GM15510 (cell line): Measurements from ENCODE around the gene IQSEC2.

ENCODE experiments used
- POLR2A ChIP-seq: IDR thresholded peaks from 3 replicates; pipeline ENCODE4 v1.6.1; 2011; ENCODE audit warnings: borderline replicate concordance; ENCODE audit not compliant: insufficient read length; ENCODE audit errors: extremely low read depth

IQSEC2 gene

GRCh38 chrX:53312946-53313727 is 31.8 kb upstream of the IQSEC2 start:
- TF ChIP-seq POLR2A: no peak

- TF ChIP-seq POLR2A: no peak
Observed at GRCh38 chrX:53309837-53310236, 28.5 kb upstream of the IQSEC2 start.

- no peak for TF ChIP-seq POLR2A
Observed at GRCh38 chrX:53308836-53309235, 27.5 kb upstream of the IQSEC2 start.

GRCh38 chrX:53305996-53306937 is 24.9 kb upstream of the IQSEC2 start:
- no peak for TF ChIP-seq POLR2A

- TF ChIP-seq POLR2A: no peak
Observed at GRCh38 chrX:53305219-53305995, 24.0 kb upstream of the IQSEC2 start.

- no peak for TF ChIP-seq POLR2A
Observed at GRCh38 chrX:53303195-53303594, 21.8 kb upstream of the IQSEC2 start.

- no peak for TF ChIP-seq POLR2A
Observed at GRCh38 chrX:53300157-53300556, 18.8 kb upstream of the IQSEC2 start.

- TF ChIP-seq POLR2A: no peak
Observed at GRCh38 chrX:53294024-53294648, 12.8 kb upstream of the IQSEC2 start.

- TF ChIP-seq POLR2A: no peak
Observed at GRCh38 chrX:53291596-53291995, 10.2 kb upstream of the IQSEC2 start.

- no peak for TF ChIP-seq POLR2A
Observed at GRCh38 chrX:53290441-53291041, 9.2 kb upstream of the IQSEC2 start.

- no peak for TF ChIP-seq POLR2A
Observed at GRCh38 chrX:53288189-53288588, 6.8 kb upstream of the IQSEC2 start.

GRCh38 chrX:53287493-53288138 is 6.2 kb upstream of the IQSEC2 start:
- no peak for TF ChIP-seq POLR2A

GRCh38 chrX:53286171-53286570 is 4.8 kb upstream of the IQSEC2 start:
- no peak for TF ChIP-seq POLR2A
